Spleen (tissue), 11 donors: Measurements from ENCODE around the gene P2RY6. TPM values are rescaled to one million over a fixed set of nuclear protein-coding genes. Genes with fewer than 3 reads are reported as not detected.
A peak's percentile ranks its signal among the peaks of the same experiment; 100 is the strongest.

Experiments used
- DNase-seq: peaks from one replicate; pipeline ENCODE4 v3.0.0-alpha.2; 2020
- H3K27ac ChIP-seq, 8 donors: fragments of 200-600 bp; sonication (generic) in 7 of 8; 1 replicate in 4 of 8; 2 replicates in 4 of 8; pipeline versions ENCODE4 v1.5.0 to v1.8.0; 2016 to 2021; ENCODE audit warnings: inconsistent platforms in 4 of 8, mild to moderate bottlenecking in 4 of 8, moderate library complexity in 1 of 8
- H3K27me3 ChIP-seq, 7 donors: fragments of 200-600 bp; sonication (generic) in 6 of 7; replicated peaks in 1 of 7; 1 replicate in 4 of 7; 2 replicates in 3 of 7; pipeline versions ENCODE4 v1.5.0 to v1.8.0; 2016 to 2021; ENCODE audit warnings: inconsistent platforms in 3 of 7, mild to moderate bottlenecking in 1 of 7
- H3K36me3 ChIP-seq, 6 donors: fragments of 200-600 bp; sonication (generic) in 5 of 6; 1 replicate in 4 of 6; 2 replicates in 2 of 6; pipeline versions ENCODE4 v1.5.0 to v1.8.0; 2016 to 2021; ENCODE audit warnings: inconsistent platforms in 2 of 6
- H3K4me1 ChIP-seq, 6 donors: fragments of 200-600 bp; sonication (generic) in 5 of 6; 1 replicate in 3 of 6; 2 replicates in 3 of 6; pipeline versions ENCODE4 v1.5.0 to v1.8.0; 2016 to 2021; ENCODE audit warnings: inconsistent platforms in 3 of 6
- H3K4me3 ChIP-seq, 8 donors: fragments of 200-600 bp; sonication (generic) in 7 of 8; 1 replicate in 4 of 8; 2 replicates in 4 of 8; pipeline versions ENCODE4 v1.5.0 to v1.8.0; 2016 to 2021; ENCODE audit warnings: inconsistent platforms in 4 of 8, mild to moderate bottlenecking in 4 of 8, moderate library complexity in 2 of 8
- H3K9me3 ChIP-seq, 8 donors: fragments of 200-600 bp; sonication (generic) in 7 of 8; 1 replicate in 4 of 8; 2 replicates in 4 of 8; pipeline versions ENCODE4 v1.5.0 to v1.8.0; 2016 to 2021; ENCODE audit warnings: inconsistent platforms in 4 of 8
- POLR2A ChIP-seq, 3 donors: fragments of 450-650 bp; IDR thresholded peaks; one replicate each; pipeline ENCODE4 v1.5.1; 2017; ENCODE audit warnings: antibody characterized with exemption in 3 of 3, mild to moderate bottlenecking in 1 of 3
- POLR2AphosphoS5 ChIP-seq, 3 donors: sonication (generic); formaldehyde crosslinking; IDR thresholded peaks; one replicate each; pipeline ENCODE4 v1.5.1; 2017; ENCODE audit warnings: antibody characterized with exemption in 3 of 3
- WGBS, 5 donors: extraction: QIAGEN DNeasy Blood & Tissue Kit in 3 of 5; methylation state at CpG; one replicate each; pipeline versions ENCODE4 v1.1.5 to v1.1.7; 2013 to 2018; 5-methylcytosine and 5-hydroxymethylcytosine counted together
- intact Hi-C: fragments of 100-400 bp; cut with DNase I; formaldehyde crosslinking; loops from one replicate; pipeline ENCODE4 v1.15.0; 2023; ENCODE audit warnings: low total_unique reads
- polyA plus RNA-seq, 3 donors: library from polyadenylated mRNA; stranded (reverse); fragments of 200-250 nt; gene quantifications; one replicate each; pipeline ENCODE4 v1.2.1, GENCODE V29; 2013
- total RNA-seq, 7 donors: library from RNA; depleted of rRNA in 3 of 7; stranded (reverse); fragments of >200 nt in 3 of 7; fragmentation: NEBNext Ultra II Directional in 4 of 7; extraction: Animal tissue kit (Norgen Biotek cat#: 25700) in 4 of 7; gene quantifications; one replicate each; pipeline versions ENCODE4 v1.1.0 to v1.2.1, GENCODE V29; 2016 to 2021
- TF ChIP-seq, protein P1 (sequence below), 11 experiments: fragments of 200-600 bp in 7 of 11; fragments of 450-650 bp in 4 of 11; sonication (generic) in 4 of 11; IDR thresholded peaks in 8 of 11; conservative IDR thresholded peaks in 3 of 11; 1 replicate in 7 of 11; 2 replicates in 4 of 11; pipeline versions ENCODE4 v1.4.0 to v1.8.0; 2016 to 2021; ENCODE audit warnings: antibody characterized with exemption in 11 of 11, inconsistent platforms in 4 of 11, mild to moderate bottlenecking in 1 of 11
- donor health status: healthy with polysubstance abuse.
- donor health status: DM: no; HTN: no; CAD: no; lungs with moderate emphysema.
- donor health status: DM: no; HTN: no; CAD: no.
- donor health status: Bipolar disorder and iron deficiency.
- donor health status: healthy.
- donor health status: DM: no; HTN: no; CAD: no.
- donor health status: DM: yes; HTN: yes; CAD: no.

P2RY6 gene
- total and polyA plus RNA-seq, 10 donors: 8.2 to 109 (median 56.9) TPM

DNA sequence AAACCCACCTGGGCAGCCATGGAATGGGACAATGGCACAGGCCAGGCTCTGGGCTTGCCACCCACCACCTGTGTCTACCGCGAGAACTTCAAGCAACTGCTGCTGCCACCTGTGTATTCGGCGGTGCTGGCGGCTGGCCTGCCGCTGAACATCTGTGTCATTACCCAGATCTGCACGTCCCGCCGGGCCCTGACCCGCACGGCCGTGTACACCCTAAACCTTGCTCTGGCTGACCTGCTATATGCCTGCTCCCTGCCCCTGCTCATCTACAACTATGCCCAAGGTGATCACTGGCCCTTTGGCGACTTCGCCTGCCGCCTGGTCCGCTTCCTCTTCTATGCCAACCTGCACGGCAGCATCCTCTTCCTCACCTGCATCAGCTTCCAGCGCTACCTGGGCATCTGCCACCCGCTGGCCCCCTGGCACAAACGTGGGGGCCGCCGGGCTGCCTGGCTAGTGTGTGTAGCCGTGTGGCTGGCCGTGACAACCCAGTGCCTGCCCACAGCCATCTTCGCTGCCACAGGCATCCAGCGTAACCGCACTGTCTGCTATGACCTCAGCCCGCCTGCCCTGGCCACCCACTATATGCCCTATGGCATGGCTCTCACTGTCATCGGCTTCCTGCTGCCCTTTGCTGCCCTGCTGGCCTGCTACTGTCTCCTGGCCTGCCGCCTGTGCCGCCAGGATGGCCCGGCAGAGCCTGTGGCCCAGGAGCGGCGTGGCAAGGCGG, 24.5 kb downstream of the P2RY6 start:
- H3K27me3 ChIP-seq: peaks cover 0 to 11% (median 0%) of the 10 kb centered on the region in 7 donors
- 88 to 94% (median 92%) methylated on average over 22 to 35 of the region's 35 CpGs for WGBS, 5 donors
- intact Hi-C loops: no loop called here
- TF ChIP-seq, protein P1, sequence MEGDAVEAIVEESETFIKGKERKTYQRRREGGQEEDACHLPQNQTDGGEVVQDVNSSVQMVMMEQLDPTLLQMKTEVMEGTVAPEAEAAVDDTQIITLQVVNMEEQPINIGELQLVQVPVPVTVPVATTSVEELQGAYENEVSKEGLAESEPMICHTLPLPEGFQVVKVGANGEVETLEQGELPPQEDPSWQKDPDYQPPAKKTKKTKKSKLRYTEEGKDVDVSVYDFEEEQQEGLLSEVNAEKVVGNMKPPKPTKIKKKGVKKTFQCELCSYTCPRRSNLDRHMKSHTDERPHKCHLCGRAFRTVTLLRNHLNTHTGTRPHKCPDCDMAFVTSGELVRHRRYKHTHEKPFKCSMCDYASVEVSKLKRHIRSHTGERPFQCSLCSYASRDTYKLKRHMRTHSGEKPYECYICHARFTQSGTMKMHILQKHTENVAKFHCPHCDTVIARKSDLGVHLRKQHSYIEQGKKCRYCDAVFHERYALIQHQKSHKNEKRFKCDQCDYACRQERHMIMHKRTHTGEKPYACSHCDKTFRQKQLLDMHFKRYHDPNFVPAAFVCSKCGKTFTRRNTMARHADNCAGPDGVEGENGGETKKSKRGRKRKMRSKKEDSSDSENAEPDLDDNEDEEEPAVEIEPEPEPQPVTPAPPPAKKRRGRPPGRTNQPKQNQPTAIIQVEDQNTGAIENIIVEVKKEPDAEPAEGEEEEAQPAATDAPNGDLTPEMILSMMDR (IDR thresholded peaks at IDR 0.05 in 8 of 11, conservative IDR thresholded peaks at IDR 0.05 in 3 of 11): no peak
- TF ChIP-seq POLR2AphosphoS5 (IDR thresholded peaks at IDR 0.05): peak in 1 of 3 donors; percentile 55
- no peaks in the 10 kb centered on the region for H3K9me3 ChIP-seq
- peaks cover 0 to 56% (median 11%) of the 10 kb centered on the region in 6 donors for H3K36me3 ChIP-seq
- H3K4me3 ChIP-seq: no peak overlapping the region
- peak; percentile 69 for DNase-seq
- no peak overlapping the region for H3K27ac ChIP-seq
- peaks cover 4 to 43% (median 25%) of the 10 kb centered on the region in 6 donors for H3K4me1 ChIP-seq

DNA sequence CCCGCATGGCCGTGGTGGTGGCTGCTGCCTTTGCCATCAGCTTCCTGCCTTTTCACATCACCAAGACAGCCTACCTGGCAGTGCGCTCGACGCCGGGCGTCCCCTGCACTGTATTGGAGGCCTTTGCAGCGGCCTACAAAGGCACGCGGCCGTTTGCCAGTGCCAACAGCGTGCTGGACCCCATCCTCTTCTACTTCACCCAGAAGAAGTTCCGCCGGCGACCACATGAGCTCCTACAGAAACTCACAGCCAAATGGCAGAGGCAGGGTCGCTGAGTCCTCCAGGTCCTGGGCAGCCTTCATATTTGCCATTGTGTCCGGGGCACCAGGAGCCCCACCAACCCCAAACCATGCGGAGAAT, 25.1 kb downstream of the P2RY6 start:
- peak in 1 of 3 donors; percentile 13 for TF ChIP-seq POLR2AphosphoS5 (IDR thresholded peaks at IDR 0.05)
- TF ChIP-seq, protein P1 (IDR thresholded peaks at IDR 0.05 in 8 of 11, conservative IDR thresholded peaks at IDR 0.05 in 3 of 11): no peak
- WGBS, 5 donors: 89 to 95% (median 94%) methylated on average over 11 to 18 of the region's 18 CpGs
- Histone ChIP-seq H3K27me3 (peaks cover 0 to 11% (median 0%) of the 10 kb centered on the region in 7 donors), H3K4me1 (peaks cover 4 to 38% (median 22%) of the 10 kb centered on the region in 6 donors), H3K36me3 (peaks cover 0 to 56% (median 11%) of the 10 kb centered on the region in 6 donors), H3K9me3 (no peaks in the 10 kb centered on the region), H3K27ac (no peak overlapping the region), H3K4me3 (no peak overlapping the region)
- intact Hi-C loops: no loop called here
- peak; percentile 56 for DNase-seq

DNA sequence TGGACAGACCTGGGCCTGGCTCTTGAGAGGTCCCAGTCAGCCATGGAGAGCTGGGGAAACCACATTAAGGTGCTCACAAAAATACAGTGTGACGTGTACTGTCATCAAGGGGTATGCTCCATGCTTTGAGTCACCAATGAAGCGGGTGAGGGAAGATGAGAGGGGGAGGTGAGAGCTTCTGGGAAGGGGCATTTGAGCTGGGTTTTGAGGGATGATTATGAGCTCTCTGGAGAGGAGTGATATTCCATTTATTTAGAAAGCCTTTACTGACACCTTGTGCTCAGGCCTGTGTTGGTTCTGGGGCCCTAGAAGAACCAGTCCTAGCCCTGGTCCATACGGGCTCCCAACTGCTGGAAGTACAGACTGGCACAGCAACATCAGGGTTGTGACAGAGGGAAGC, 25.6 kb downstream of the P2RY6 start:
- Histone ChIP-seq H3K27me3 (peaks cover 0 to 14% (median 0%) of the 10 kb centered on the region in 7 donors), H3K9me3 (no peaks in the 10 kb centered on the region), H3K27ac (peak overlapping the region in 1 of 8 donors; percentile 2), H3K4me3 (no peak overlapping the region), H3K4me1 (peaks cover 4 to 33% (median 19%) of the 10 kb centered on the region in 6 donors), H3K36me3 (peaks cover 0 to 56% (median 11%) of the 10 kb centered on the region in 6 donors)
- intact Hi-C loops: no loop called here
- WGBS, 5 donors: 66 to 93% (median 88%) methylated on average over 3 of the region's 3 CpGs
- no peak for DNase-seq
- TF ChIP-seq, protein P1 (IDR thresholded peaks at IDR 0.05 in 8 of 11, conservative IDR thresholded peaks at IDR 0.05 in 3 of 11): no peak
- TF ChIP-seq POLR2A (IDR thresholded peaks at IDR 0.05): no peak

DNA sequence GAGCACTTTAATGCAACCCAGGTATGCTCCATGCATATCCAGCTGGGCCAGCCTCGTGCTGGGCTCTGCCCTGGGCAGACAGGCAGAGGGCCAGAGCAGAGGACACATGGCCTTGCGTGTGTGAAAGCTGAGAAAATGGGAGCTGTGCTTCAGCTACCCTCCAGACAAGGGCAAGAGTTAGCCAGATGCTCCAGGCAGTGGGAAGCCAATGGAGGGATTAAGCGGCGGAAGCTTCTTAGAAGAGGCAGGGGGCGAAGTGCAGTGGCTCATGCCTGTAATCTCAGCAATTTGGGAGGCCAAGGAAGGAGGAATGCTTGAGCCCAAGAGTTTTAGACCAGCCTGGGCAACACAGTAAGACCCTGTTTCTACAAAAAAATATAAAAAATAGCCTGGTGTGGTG, 26.1 kb downstream of the P2RY6 start:
- no peak for DNase-seq
- Histone ChIP-seq H3K4me1 (peaks cover 3 to 28% (median 17%) of the 10 kb centered on the region in 6 donors), H3K27me3 (peaks cover 0 to 19% (median 0%) of the 10 kb centered on the region in 7 donors), H3K36me3 (peaks cover 0 to 56% (median 11%) of the 10 kb centered on the region in 6 donors), H3K27ac (no peak overlapping the region), H3K4me3 (no peak overlapping the region), H3K9me3 (no peaks in the 10 kb centered on the region)
- intact Hi-C loops: no loop called here
- TF ChIP-seq, protein P1 (IDR thresholded peaks at IDR 0.05 in 8 of 11, conservative IDR thresholded peaks at IDR 0.05 in 3 of 11): no peak
- TF ChIP-seq POLR2AphosphoS5 (IDR thresholded peaks at IDR 0.05) (no peak), POLR2A (IDR thresholded peaks at IDR 0.05) (no peak)
- WGBS, 5 donors: 72 to 96% (median 88%) methylated on average over 5 of the region's 5 CpGs
